Brain microvascular endothelial cell (primary cell): ENCODE measurements around the gene HID1.

Source experiments
- DNase-seq: peaks from one replicate; pipeline ENCODE4 v3.0.0-alpha.2; 2020
- H3K27ac ChIP-seq: fragments of 250-450 bp; sonication (Bioruptor Pico); 2 replicates; pipeline ENCODE4 v1.5.1; 2020; ENCODE audit warnings: mild to moderate bottlenecking, moderate library complexity
- H3K27me3 ChIP-seq: fragments of 250-450 bp; sonication (Bioruptor Pico); replicated peaks from 2 replicates; pipeline ENCODE4 v1.5.1; 2020; ENCODE audit warnings: mild to moderate bottlenecking
- H3K36me3 ChIP-seq: fragments of 250-450 bp; sonication (Bioruptor Pico); replicated peaks from 2 replicates; pipeline ENCODE4 v1.5.1; 2020; ENCODE audit warnings: mild to moderate bottlenecking
- H3K4me3 ChIP-seq: 2 replicates; pipeline ENCODE4 v1.5.1; 2011; ENCODE audit warnings: low read depth, mild to moderate bottlenecking, control low read depth, low read length, moderate library complexity
- CTCF ChIP-seq: IDR thresholded peaks from 2 replicates; pipeline ENCODE4 v1.5.1; 2011; ENCODE audit warnings: low read depth, mild to moderate bottlenecking, moderate library complexity, low read length, control low read depth, inconsistent platforms; ENCODE audit errors: missing control alignments
- in situ Hi-C: cut with HindIII; loops from 2 replicates; pipeline ENCODE4 v1.10.0; 2017; ENCODE audit warnings: low sequenced_read_pairs, low pct_ligation_motif_present

The HID1 gene

GRCh38 chr17:74981979-74982662, 9.6 kb upstream of the HID1 start:
- H3K36me3 ChIP-seq: no peaks in the 10 kb centered on the region
- peak overlapping the region; percentile 69 for H3K4me3 ChIP-seq
- DNase-seq: peak; percentile 43
- H3K27ac ChIP-seq: no peak overlapping the region
- no peaks in the 10 kb centered on the region for H3K27me3 ChIP-seq
- TF ChIP-seq CTCF: no peak
- in situ Hi-C loops: no loop called here

- H3K27ac ChIP-seq: no peak overlapping the region
- no peak for DNase-seq
- no peaks in the 10 kb centered on the region for H3K36me3 ChIP-seq
- peak overlapping the region; percentile 69 for H3K4me3 ChIP-seq
- H3K27me3 ChIP-seq: no peaks in the 10 kb centered on the region
- TF ChIP-seq CTCF: no peak
- in situ Hi-C loops: no loop called here
These were observed 8.9 kb upstream of the HID1 start for GRCh38 chr17:74981318-74981978.

DNA sequence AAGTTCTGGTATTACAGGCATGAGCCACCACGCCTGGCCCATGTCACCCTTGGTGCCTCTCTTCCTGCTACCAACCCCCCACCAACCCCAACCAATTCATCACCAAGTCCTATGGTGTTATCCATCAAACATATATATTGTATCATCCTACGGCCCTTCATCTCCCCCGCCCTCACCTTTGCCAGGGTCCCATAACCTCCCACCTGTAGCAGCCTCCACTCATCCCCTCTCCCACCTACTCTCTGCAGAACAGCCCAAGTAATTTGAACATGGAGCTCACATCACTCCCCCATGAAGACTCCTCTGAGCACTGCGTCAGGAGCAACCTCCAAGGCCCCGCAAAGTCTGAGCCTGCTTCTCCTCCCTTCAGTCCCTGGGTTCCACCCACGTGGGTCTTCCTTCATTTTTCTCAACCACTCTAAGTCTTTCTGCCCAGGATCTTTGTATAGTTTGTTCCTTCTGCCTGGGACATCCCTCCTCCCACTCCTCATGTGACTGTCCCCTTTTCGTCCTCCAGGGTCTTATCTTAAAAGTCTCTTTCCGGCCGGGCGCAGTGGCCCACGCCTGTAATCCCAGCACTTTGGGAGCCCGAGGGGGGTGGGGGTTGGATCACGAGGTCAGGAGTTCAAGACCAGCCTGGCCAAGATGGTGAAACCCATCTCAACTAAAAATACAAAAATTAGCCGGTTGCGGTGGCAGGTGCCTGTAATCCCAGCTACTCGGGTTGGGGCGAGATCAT, 7.0 kb upstream of the HID1 start:
- in situ Hi-C loops: no loop called here
- no peaks in the 10 kb centered on the region for H3K27me3 ChIP-seq
- no peaks in the 10 kb centered on the region for H3K36me3 ChIP-seq
- DNase-seq: no peak
- no peak overlapping the region for H3K4me3 ChIP-seq
- no peak for TF ChIP-seq CTCF
- H3K27ac ChIP-seq: no peak overlapping the region

DNA sequence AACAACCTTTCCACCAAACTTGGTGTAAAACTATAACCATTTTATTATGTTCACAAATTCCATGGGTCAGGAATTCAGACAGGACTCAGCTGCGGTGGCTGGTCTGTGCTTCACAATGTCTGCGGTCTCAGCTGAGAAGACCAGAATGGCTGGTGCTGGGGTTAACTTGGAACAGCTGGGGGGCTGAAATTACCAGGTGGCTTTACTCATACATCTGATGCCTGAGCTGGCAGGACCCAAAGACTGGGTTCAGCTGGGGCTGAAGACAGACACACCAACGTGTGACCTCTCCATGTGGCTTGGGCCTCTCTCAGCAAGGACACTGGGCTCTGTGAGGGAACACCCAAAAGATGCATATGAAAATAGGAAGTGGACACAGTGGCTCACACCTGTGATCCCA, 5.7 kb upstream of the HID1 start:
- Histone ChIP-seq H3K27me3 (peaks cover 4% of the 10 kb centered on the region), H3K36me3 (no peaks in the 10 kb centered on the region), H3K4me3 (no peak overlapping the region), H3K27ac (no peak overlapping the region)
- no peak for TF ChIP-seq CTCF
- in situ Hi-C loops: no loop called here
- DNase-seq: no peak

GRCh38 chr17:74977802-74978201, 5.2 kb upstream of the HID1 start:
- no peak for TF ChIP-seq CTCF
- Histone ChIP-seq H3K27me3 (peaks cover 9% of the 10 kb centered on the region), H3K27ac (no peak overlapping the region)

More at GRCh38 chr17:74977802-74978201, 5.2 kb upstream of the HID1 start:
- in situ Hi-C loops: no loop called here
- DNase-seq: no peak
- Histone ChIP-seq H3K36me3 (no peaks in the 10 kb centered on the region), H3K4me3 (no peak overlapping the region)
